ENCODE data around the gene OXSR1. TPM values are rescaled to one million over a fixed set of nuclear protein-coding genes. Genes with fewer than 3 reads are reported as not detected.
"Not testable (repeated sequence)": the region's sequence is repeated elsewhere in the genome, so short reads cannot be mapped to it uniquely, and the experiment has no call there.

OXSR1 gene
- total RNA-seq, 4 donors from 2014 or later: 37.9 to 50.0 (median 43.2) TPM

- H3K27me3 ChIP-seq: no peaks in the 10 kb centered on the region
- no peak overlapping the region for H3K4me3 ChIP-seq
- ATAC-seq: no peak
- no peak for TF ChIP-seq POLR2A (IDR thresholded peaks at IDR 0.05)
- TF ChIP-seq, protein P1, sequence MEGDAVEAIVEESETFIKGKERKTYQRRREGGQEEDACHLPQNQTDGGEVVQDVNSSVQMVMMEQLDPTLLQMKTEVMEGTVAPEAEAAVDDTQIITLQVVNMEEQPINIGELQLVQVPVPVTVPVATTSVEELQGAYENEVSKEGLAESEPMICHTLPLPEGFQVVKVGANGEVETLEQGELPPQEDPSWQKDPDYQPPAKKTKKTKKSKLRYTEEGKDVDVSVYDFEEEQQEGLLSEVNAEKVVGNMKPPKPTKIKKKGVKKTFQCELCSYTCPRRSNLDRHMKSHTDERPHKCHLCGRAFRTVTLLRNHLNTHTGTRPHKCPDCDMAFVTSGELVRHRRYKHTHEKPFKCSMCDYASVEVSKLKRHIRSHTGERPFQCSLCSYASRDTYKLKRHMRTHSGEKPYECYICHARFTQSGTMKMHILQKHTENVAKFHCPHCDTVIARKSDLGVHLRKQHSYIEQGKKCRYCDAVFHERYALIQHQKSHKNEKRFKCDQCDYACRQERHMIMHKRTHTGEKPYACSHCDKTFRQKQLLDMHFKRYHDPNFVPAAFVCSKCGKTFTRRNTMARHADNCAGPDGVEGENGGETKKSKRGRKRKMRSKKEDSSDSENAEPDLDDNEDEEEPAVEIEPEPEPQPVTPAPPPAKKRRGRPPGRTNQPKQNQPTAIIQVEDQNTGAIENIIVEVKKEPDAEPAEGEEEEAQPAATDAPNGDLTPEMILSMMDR (IDR thresholded peaks at IDR 0.05 in 4 of 5, conservative IDR thresholded peaks at IDR 0.05 in 1 of 5): no peak
- DNase-seq: no peak
- no peaks in the 10 kb centered on the region for H3K9me3 ChIP-seq
- peaks cover 19 to 23% of the 10 kb centered on the region in 2 donors for H3K4me1 ChIP-seq
- H3K36me3 ChIP-seq: peaks cover 0 to 49% of the 10 kb centered on the region in 2 donors
- in situ Hi-C loops (cut with MboI; ENCODE audit: low sequenced_read_pairs in 4 of 4): loop anchor here in 3 of 4 donors (25.0 kb wide), 1 partner anchor 354 kb away; the partner anchor contains the start of gene EXOG (in 3 of the 3)
- intact Hi-C loops (cut with DNase I; ENCODE audit: low total_unique reads): loop anchor here (10.0 kb wide), 3 partner anchors 321 to 1139 kb away; partner anchors contain the start of genes ACVR2B, EPM2AIP1 and MLH1
- no peak overlapping the region for H3K27ac ChIP-seq
These were observed 31.6 kb upstream of the OXSR1 start for GRCh38 chr3:38133557-38134405.

GRCh38 chr3:38134517-38135143 lies 30.7 kb upstream of the OXSR1 start:
- not testable (repeated sequence) for ATAC-seq, H3K27me3 ChIP-seq, H3K27ac ChIP-seq, H3K9me3 ChIP-seq, H3K4me3 ChIP-seq, DNase-seq
- intact Hi-C loops (cut with DNase I; ENCODE audit: low total_unique reads) (loop anchor here (5.0 to 10.0 kb wide), 5 partner anchors 213 to 1140 kb away; partner anchors contain the start of genes ACVR2B, EPM2AIP1, MLH1 and XYLB), in situ Hi-C loops (cut with MboI; ENCODE audit: low sequenced_read_pairs in 4 of 4) (loop anchor here in 3 of 4 donors (25.0 kb wide), 1 partner anchor 353 kb away; the partner anchor contains the start of gene EXOG (in 3 of the 3))
- H3K36me3 ChIP-seq: peaks cover 0 to 41% of the 10 kb centered on the region in 2 donors
- peaks cover 19 to 30% of the 10 kb centered on the region in 2 donors for H3K4me1 ChIP-seq

DNA sequence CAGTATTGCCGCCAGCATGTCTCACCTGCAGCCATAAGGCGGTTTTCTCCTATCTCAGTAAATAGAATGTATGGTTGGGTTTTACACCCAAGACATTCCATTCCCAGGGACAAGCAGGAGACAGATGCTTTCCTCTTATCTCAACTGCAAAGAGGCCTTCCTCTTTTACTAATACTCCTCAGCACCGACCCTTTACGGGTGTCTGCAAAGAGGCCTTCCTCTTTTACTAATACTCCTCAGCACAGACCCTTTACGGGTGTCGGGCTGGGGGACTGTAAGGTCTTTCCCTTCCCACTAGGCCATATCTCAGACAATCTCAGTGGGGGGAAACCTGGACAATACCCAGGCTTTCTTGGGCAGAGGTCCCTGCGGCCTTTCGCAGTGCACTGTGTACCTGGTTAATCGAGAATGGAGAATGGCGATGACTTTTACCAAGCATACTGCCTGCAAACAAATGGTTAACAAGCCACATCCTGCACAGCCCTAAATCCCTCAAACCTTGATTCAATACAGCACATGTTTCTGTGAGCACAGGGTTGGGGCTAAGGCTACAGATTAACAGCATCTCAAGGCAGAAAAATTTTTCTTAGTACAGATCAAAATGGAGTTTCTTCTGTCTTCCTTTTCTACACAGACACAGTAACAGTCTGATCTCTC lies 29.6 kb upstream of the OXSR1 start:
- H3K27me3 ChIP-seq, DNase-seq, H3K9me3 ChIP-seq, ATAC-seq: not testable (repeated sequence)
- Histone ChIP-seq H3K36me3 (peaks cover 0 to 32% of the 10 kb centered on the region in 2 donors), H3K4me1 (peaks cover 19 to 30% of the 10 kb centered on the region in 2 donors), H3K27ac (peak overlapping the region; percentile 69 to 97 (median 75)), H3K4me3 (peak overlapping the region; percentile 73 to 99 (median 82))
- in situ Hi-C loops (cut with MboI; ENCODE audit: low sequenced_read_pairs in 4 of 4): loop anchor here in 3 of 4 donors (25.0 kb wide), 1 partner anchor 352 kb away; the partner anchor contains the start of gene EXOG (in 3 of the 3)
- intact Hi-C loops (cut with DNase I; ENCODE audit: low total_unique reads): loop anchor here (5.0 to 10.0 kb wide), 5 partner anchors 212 to 1141 kb away; partner anchors contain the start of genes ACVR2B, EPM2AIP1, MLH1 and XYLB

- Histone ChIP-seq H3K27ac (peak overlapping the region; percentile 69 to 97 (median 75)), H3K27me3 (no peaks in the 10 kb centered on the region), H3K4me3 (peak overlapping the region; percentile 73 to 99 (median 82)), H3K9me3 (no peaks in the 10 kb centered on the region), H3K36me3 (peaks cover 0 to 30% of the 10 kb centered on the region in 2 donors), H3K4me1 (peaks cover 19 to 30% of the 10 kb centered on the region in 2 donors)
- intact Hi-C loops (cut with DNase I; ENCODE audit: low total_unique reads): loop anchor here (5.0 to 10.0 kb wide), 5 partner anchors 211 to 1142 kb away; partner anchors contain the start of genes ACVR2B, EPM2AIP1, MLH1 and XYLB
- DNase-seq (no peak), ATAC-seq (no peak)
- TF ChIP-seq POLR2A (IDR thresholded peaks at IDR 0.05): no peak
- TF ChIP-seq, protein P1 (IDR thresholded peaks at IDR 0.05 in 4 of 5, conservative IDR thresholded peaks at IDR 0.05 in 1 of 5): no peak
- in situ Hi-C loops (cut with MboI; ENCODE audit: low sequenced_read_pairs in 4 of 4): loop anchor here in 3 of 4 donors (25.0 kb wide), 1 partner anchor 351 kb away; the partner anchor contains the start of gene EXOG (in 3 of the 3)
These were observed 29.0 kb upstream of the OXSR1 start for GRCh38 chr3:38136393-38136776.
